Fibroblast of villous mesenchyme (primary cell): ENCODE data around the gene SLC36A4. TPM values are rescaled to one million over a fixed set of nuclear protein-coding genes. Genes with fewer than 3 reads are reported as not detected.
A peak's percentile ranks its signal among the peaks of the same experiment; 100 is the strongest.
"Not testable (repeated sequence)": the region's sequence is repeated elsewhere in the genome, so short reads cannot be mapped to it uniquely, and the experiment has no call there.

ENCODE experiments used
- DNase-seq: peaks from one replicate; pipeline ENCODE4 v3.0.0-alpha.2; 2010; ENCODE audit warnings: low read depth
- H3K4me3 ChIP-seq: 2 replicates; pipeline ENCODE4 v1.5.1; 2011; ENCODE audit warnings: low read depth, mild to moderate bottlenecking, low read length
- CTCF ChIP-seq: IDR thresholded peaks from 2 replicates; pipeline ENCODE4 v1.5.1; 2012; ENCODE audit warnings: low read depth, mild to moderate bottlenecking, low read length; ENCODE audit not compliant: insufficient read depth
- total RNA-seq: library from RNA; depleted of rRNA; stranded (reverse); fragments of >200 nt; gene quantifications from 2 replicates; pipeline ENCODE4 v1.2.3, GENCODE V29; 2012

SLC36A4 gene
- total RNA-seq, 1 donor, result 13.4 TPM

- no peak for DNase-seq
- H3K4me3 ChIP-seq, result peak overlapping the region; percentile 83
- TF ChIP-seq CTCF, result peak; percentile 56
Observed at GRCh38 chr11:93196816-93197379, 893 bp downstream of the SLC36A4 start.

- no peak for DNase-seq
- no peak for TF ChIP-seq CTCF
- H3K4me3 ChIP-seq, result no peak overlapping the region
Observed at GRCh38 chr11:93194673-93195291, 3.0 kb downstream of the SLC36A4 start.

GRCh38 chr11:93193731-93194130 is 4.1 kb downstream of the SLC36A4 start:
- no peak for TF ChIP-seq CTCF
- DNase-seq, result peak; percentile 43
- no peak overlapping the region for H3K4me3 ChIP-seq

- TF ChIP-seq CTCF, result no peak
- DNase-seq, result peak; percentile 11
- no peak overlapping the region for H3K4me3 ChIP-seq
Observed at GRCh38 chr11:93192163-93192562, 5.6 kb downstream of the SLC36A4 start.

- no peak for TF ChIP-seq CTCF
- H3K4me3 ChIP-seq, result no peak overlapping the region
- no peak for DNase-seq
Observed at GRCh38 chr11:93189462-93189861, 8.3 kb downstream of the SLC36A4 start.

- TF ChIP-seq CTCF, result no peak
- H3K4me3 ChIP-seq, result no peak overlapping the region
- no peak for DNase-seq
Observed at GRCh38 chr11:93188726-93189125, 9.1 kb downstream of the SLC36A4 start.

- no peak for TF ChIP-seq CTCF
- H3K4me3 ChIP-seq, result no peak overlapping the region
Observed at GRCh38 chr11:93187290-93187689, 10.5 kb downstream of the SLC36A4 start.

GRCh38 chr11:93177891-93178290 is 19.9 kb downstream of the SLC36A4 start:
- DNase-seq, H3K4me3 ChIP-seq: not testable (repeated sequence)

More at GRCh38 chr11:93187290-93187689, 10.5 kb downstream of the SLC36A4 start:
- no peak for DNase-seq
